ENCODE results near the gene EIF3M. TPM values are rescaled to one million over a fixed set of nuclear protein-coding genes. Genes with fewer than 3 reads are reported as not detected.
"Not testable (repeated sequence)": the region's sequence is repeated elsewhere in the genome, so short reads cannot be mapped to it uniquely, and the experiment has no call there.

Gene EIF3M
- total RNA-seq, 4 donors from 2014 or later = 34.4 to 235 (median 147) TPM

DNA sequence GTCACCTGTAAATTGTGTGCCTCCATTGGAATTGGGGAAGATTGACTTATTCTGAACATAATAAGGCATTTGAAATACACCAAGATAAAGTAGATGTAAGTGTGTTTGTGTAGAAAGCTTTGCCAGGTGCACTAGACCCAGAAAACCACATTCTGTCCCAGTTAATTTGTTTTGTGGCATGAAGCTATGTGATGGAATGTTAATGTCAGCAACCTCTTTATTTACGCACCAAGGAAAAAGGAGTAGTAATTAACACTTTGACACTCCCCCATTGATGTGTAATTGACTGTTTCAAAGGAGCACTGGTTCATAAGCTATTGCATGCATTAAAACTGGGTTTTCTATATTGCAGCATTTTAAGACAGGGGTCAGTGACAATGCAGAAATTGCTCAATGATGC lies 14.3 kb downstream of the EIF3M start:
- Histone ChIP-seq H3K4me3 (no peak overlapping the region), H3K27me3 (no peaks in the 10 kb centered on the region), H3K9me3 (no peaks in the 10 kb centered on the region), H3K27ac (no peak overlapping the region), H3K4me1 (peaks cover 0 to 7% (median 0%) of the 10 kb centered on the region in 4 donors), H3K36me3 (peaks cover 0 to 94% (median 33%) of the 10 kb centered on the region in 4 donors)
- intact Hi-C loops (cut with DNase I; ENCODE audit: low total_unique reads) (no loop called here), in situ Hi-C loops (cut with MboI; ENCODE audit: low pct_ligation_motif_present in 1 of 4, low pct_unique_long_range_greater_than_20kb in 1 of 4, low sequenced_read_pairs in 3 of 4) (no loop called here)
- DNase-seq = no peak
- WGBS, 2 donors (ENCODE audit: low coverage in 1 of 2) = 95 to 100% methylated on average over 1 of the region's 1 CpG
- TF ChIP-seq, protein P1, sequence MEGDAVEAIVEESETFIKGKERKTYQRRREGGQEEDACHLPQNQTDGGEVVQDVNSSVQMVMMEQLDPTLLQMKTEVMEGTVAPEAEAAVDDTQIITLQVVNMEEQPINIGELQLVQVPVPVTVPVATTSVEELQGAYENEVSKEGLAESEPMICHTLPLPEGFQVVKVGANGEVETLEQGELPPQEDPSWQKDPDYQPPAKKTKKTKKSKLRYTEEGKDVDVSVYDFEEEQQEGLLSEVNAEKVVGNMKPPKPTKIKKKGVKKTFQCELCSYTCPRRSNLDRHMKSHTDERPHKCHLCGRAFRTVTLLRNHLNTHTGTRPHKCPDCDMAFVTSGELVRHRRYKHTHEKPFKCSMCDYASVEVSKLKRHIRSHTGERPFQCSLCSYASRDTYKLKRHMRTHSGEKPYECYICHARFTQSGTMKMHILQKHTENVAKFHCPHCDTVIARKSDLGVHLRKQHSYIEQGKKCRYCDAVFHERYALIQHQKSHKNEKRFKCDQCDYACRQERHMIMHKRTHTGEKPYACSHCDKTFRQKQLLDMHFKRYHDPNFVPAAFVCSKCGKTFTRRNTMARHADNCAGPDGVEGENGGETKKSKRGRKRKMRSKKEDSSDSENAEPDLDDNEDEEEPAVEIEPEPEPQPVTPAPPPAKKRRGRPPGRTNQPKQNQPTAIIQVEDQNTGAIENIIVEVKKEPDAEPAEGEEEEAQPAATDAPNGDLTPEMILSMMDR (IDR thresholded peaks at IDR 0.05) = no peak
- TF ChIP-seq POLR2AphosphoS5 (IDR thresholded peaks at IDR 0.05) (no peak), EP300 (IDR thresholded peaks at IDR 0.05; ENCODE audit: low read depth) (no peak), POLR2A (IDR thresholded peaks at IDR 0.05) (no peak)

DNA sequence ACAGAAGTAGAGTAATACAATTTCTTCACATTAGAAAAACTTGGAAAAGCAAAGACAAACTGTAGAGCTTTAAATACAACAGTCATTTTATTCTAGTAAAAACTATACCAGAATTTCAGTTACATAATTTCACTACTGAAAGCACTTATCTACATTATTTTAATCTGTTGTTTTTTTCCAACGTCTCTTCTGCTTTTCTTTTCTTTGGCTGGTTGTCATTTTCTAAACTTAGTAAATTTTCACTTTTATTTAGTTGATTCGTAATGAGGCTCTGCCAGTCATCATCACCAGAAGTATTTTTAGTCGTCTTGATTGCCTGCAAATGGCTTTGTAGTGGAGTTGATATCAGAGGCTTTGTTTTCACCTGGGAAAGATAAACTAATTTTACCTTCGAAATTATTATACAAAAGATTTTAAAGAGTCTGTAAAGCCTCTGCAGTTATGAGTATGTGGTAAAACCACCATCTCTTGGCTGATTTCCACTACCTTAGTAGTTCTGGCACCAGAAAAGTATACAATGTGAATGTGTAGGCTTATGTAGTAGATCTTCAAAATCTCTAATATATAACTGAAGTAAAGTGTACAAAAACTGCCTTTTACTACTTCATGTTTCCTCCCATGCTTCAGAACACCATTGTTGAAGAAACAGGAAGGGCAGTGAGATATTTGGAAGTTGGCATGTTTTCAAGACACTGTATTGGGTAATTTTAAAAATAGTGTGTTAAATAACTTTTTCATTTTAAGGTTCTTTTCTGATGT lies 19.2 kb downstream of the EIF3M start:
- peaks cover 0 to 60% (median 20%) of the 10 kb centered on the region in 4 donors for H3K36me3 ChIP-seq
- TF ChIP-seq POLR2AphosphoS5 (IDR thresholded peaks at IDR 0.05) (no peak), EP300 (IDR thresholded peaks at IDR 0.05; ENCODE audit: low read depth) (no peak), POLR2A (IDR thresholded peaks at IDR 0.05) (no peak)
- TF ChIP-seq, protein P1 (IDR thresholded peaks at IDR 0.05) = no peak
- no peak overlapping the region for H3K4me3 ChIP-seq

DNA sequence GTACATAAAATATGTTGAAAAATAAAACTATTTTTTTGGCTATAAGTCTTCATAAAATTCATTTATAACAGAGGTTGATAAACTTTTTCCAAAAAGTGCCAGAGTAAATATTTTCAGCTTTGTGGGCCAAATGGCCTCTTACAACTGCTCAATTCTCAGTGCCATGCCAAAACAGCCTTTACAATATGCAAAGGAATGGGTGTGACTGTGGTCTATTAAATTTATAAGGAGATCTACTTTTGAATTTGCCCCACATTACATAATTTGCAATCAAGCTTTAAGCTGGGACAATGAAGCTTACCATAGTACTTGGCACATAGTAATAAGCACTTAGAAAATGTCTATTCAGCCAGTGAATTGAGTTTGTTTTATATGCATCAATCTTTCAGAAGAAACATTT lies 22.6 kb downstream of the EIF3M start:
- in situ Hi-C loops (cut with MboI; ENCODE audit: low pct_ligation_motif_present in 1 of 4, low pct_unique_long_range_greater_than_20kb in 1 of 4, low sequenced_read_pairs in 3 of 4) = loop anchor here in 1 of 4 donors (25.0 kb wide), 1 partner anchor 294 kb away; no protein-coding TSS in a partner anchor
- peaks cover 0 to 30% (median 13%) of the 10 kb centered on the region in 4 donors for H3K36me3 ChIP-seq
- H3K4me3 ChIP-seq = no peak overlapping the region

More for the DNA sequence above, 19.2 kb downstream of the EIF3M start:
- intact Hi-C loops (cut with DNase I; ENCODE audit: low total_unique reads) (no loop called here), in situ Hi-C loops (cut with MboI; ENCODE audit: low pct_ligation_motif_present in 1 of 4, low pct_unique_long_range_greater_than_20kb in 1 of 4, low sequenced_read_pairs in 3 of 4) (loop anchor here in 1 of 4 donors (25.0 kb wide), 1 partner anchor 291 kb away; no protein-coding TSS in a partner anchor)
- Histone ChIP-seq H3K4me1 (peaks cover 0 to 10% (median 0%) of the 10 kb centered on the region in 4 donors), H3K9me3 (no peaks in the 10 kb centered on the region), H3K27ac (no peak overlapping the region), H3K27me3 (no peaks in the 10 kb centered on the region)
- WGBS, 2 donors (ENCODE audit: low coverage in 1 of 2) = 39 to 52% methylated on average over 4 of the region's 4 CpGs
- no peak for DNase-seq

DNA sequence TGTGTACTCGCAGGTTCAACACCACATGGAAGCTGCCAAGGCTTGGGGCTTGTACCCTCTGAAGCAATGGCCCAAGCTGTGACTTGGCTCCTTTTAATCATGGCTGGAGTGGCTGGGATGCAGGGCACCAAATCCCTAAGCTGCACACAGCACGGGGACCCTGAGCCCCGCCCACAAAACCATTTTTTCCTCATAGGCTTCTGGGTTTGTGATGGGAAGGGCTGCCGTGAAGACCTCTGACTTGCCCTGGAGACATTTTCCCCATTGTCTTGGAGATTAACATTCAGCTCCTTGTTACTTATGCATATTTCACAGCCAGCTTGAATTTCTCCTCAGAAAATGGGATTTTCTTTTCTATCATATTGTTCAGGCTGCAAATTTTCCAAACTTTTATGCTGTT lies 25.2 kb downstream of the EIF3M start:
- 99% methylated on average over 4 of the region's 4 CpGs; no CpG with 5 or more reads in 1 of the 2 donors for WGBS, 2 donors (ENCODE audit: low coverage in 1 of 2)

More for the DNA sequence above, 22.6 kb downstream of the EIF3M start:
- H3K27me3 ChIP-seq = no peaks in the 10 kb centered on the region
- TF ChIP-seq EP300 (IDR thresholded peaks at IDR 0.05; ENCODE audit: low read depth) = no peak
- TF ChIP-seq POLR2AphosphoS5 (IDR thresholded peaks at IDR 0.05) = no peak
- TF ChIP-seq POLR2A (IDR thresholded peaks at IDR 0.05) = no peak
- TF ChIP-seq, protein P1 (IDR thresholded peaks at IDR 0.05) = no peak
- no peak overlapping the region for H3K27ac ChIP-seq
- no peaks in the 10 kb centered on the region for H3K9me3 ChIP-seq
- intact Hi-C loops (cut with DNase I; ENCODE audit: low total_unique reads) = no loop called here
- H3K4me1 ChIP-seq = peaks cover 0 to 10% (median 0%) of the 10 kb centered on the region in 4 donors
- DNase-seq = no peak

More for the DNA sequence above, 25.2 kb downstream of the EIF3M start:
- in situ Hi-C loops (cut with MboI; ENCODE audit: low pct_ligation_motif_present in 1 of 4, low pct_unique_long_range_greater_than_20kb in 1 of 4, low sequenced_read_pairs in 3 of 4) = loop anchor here in 1 of 4 donors (25.0 kb wide), 1 partner anchor 297 kb away; no protein-coding TSS in a partner anchor
- H3K27ac ChIP-seq; H3K9me3 ChIP-seq; DNase-seq; H3K4me3 ChIP-seq; H3K4me1 ChIP-seq; intact Hi-C loops (cut with DNase I; ENCODE audit: low total_unique reads); H3K36me3 ChIP-seq; H3K27me3 ChIP-seq: not testable (repeated sequence)

Measured in transverse colon (tissue), 4 donors.